HG03064 (cell line): ENCODE data around the gene CFC1.
"Not testable (repeated sequence)": the region's sequence is repeated elsewhere in the genome, so short reads cannot be mapped to it uniquely, and the experiment has no call there.

Experiments
- ATAC-seq: cut with Tn5 transposase; IDR thresholded peaks from one replicate; pipeline ENCODE4 v1.9.1; 2021; ENCODE audit warnings: low read depth; ENCODE audit not compliant: unreplicated experiment

Gene CFC1

GRCh38 chr2:130599393-130599792, at the start of gene CFC1:
Gene CFC1, minus strand, starts transcription at chr2:130599575. Its CDS starts 288 bp downstream, at chr2:130599287.
- ATAC-seq, result not testable (repeated sequence)

DNA sequence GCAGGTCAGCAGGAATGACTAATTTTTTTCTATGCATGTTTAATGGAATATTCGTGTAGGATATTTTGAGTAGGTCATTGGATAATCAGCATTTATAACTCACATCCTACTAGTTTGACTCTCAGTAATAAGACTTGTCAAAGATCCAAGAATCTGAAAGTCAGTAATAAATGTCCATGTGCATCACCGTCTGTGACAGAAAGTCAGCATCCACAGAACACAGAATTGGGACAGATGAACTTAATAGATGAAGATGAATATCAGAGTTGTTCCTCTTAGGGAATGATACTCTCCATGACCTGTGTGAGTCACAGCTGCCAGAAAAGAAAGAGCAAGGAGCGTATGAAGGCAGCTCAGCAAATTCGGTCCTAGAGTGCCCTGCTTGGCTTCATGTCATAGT, 42.3 kb upstream of the CFC1 start:
- ATAC-seq, result not testable (repeated sequence)

DNA sequence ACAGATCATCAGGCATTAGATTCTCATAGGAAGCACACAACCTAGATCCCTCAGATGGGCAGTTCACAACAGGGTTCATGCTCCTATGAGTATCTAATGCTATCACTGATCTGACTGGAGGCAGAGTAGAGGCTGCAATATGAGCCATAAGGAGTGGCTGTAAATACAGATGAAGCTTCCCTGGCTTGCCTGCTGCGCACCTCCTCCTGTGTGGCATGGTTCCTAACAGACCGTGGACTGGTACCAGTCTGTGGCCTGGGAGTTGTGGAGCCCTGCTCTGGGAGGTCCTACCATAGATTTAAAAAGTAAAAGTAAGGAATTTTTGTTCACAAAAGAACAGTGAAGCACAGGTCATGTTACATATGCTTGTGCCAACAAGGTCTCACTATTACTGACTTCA, 39.6 kb upstream of the CFC1 start:
- ATAC-seq, result not testable (repeated sequence)

DNA sequence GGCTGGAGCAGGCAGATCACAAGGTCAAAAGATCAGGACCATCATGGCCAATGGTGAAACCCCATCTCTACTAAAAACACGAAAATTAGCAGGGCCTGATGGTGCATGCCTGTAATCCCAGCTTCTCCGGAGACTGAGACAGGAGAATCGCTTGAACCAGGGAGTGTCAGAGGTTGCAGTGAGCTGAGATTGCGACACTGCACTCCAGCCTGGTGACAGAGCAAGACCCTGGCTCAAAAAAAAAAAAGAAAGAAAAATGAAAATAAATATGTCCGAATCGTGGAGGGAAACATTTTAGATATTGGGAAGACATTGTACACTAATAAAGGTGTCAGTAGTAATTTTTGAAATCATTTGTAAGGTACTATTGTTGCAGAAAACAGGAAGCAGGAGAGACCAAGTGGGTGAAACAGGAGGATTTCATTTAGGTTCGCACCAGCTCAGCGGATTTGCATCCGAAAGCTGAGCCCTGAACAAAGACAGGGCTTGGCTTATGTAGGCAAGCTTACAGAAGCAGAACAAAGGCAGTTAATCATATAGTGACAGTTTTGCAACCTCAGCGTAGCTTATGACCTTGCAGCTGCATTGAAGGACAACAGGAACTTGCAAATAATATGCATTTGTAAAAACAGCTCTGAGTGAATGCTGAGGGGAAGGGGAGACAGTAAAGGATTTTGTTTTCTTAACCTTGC, 29.6 kb upstream of the CFC1 start:
- ATAC-seq, result not testable (repeated sequence)

GRCh38 chr2:130611140-130611539, 11.8 kb upstream of the CFC1 start, which contains the start of gene POTEJ:
Gene POTEJ, plus strand, starts transcription at chr2:130611440. Its CDS starts 93 bp downstream, at chr2:130611533.
- ATAC-seq, result not testable (repeated sequence)

DNA sequence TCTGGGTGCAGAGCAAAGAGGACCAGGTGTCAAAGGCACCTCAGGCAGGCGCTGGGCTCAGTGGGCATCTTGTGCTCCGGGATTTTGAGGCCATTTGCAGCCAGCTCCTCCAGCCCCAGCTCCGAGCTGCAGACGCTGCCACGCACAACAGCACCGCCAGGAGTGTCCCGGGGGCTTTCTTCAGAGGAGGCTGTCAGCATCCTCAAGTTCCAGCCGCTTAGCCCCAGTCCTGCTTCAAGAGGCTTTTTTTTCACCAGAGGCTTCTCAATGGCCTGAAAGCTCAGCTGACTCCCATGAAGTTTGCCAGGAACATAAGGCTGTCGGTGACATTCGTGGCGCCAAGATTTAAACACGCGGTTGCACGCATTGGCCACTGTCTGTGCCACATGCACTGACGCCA, 11.1 kb upstream of the CFC1 start:
- ATAC-seq, result not testable (repeated sequence)

DNA sequence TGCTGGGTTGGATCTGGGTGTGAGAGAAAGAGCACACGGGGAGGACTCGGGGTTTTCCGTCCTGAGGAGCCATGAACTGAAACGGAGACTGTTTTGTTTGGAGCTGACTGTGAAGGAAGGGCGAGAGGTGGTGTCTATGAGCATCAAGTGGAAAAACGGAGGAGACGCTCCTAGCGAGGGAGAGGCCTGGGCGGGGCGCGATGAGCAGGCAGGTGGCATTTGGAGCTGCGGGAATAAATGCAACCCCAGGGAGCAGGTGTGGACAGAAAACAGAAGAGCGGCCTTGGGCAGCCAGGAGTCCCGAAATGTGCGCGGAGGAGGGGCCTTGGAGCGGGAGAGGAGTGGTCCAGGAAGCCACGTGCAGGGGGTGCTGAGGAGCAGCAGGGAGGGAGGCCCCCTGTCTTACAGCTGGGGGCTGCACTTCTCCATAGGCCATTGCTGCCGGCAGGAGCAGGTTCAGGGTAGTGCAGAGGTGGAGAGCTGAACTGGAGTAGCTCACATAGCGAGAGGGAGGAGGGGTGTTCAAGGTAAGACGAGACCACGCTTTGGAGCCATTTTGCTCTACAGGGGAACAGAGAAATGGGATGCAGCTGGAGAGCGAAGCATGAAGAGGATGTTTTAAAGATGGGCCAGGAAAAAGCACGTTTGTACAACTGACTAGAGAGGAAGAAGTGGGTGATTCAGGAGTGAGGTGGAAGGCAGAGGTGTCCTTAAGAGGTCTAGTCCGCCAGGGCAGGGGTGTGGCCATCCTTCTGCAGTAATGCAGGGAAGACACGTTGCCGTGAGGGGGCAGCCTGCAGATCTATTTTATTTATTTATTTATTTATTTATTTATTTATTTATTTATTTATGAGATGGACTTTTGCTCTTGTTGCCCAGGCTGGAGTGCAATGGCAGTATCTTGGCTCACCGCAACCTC, 9.9 kb upstream of the CFC1 start:
- not testable (repeated sequence) for ATAC-seq

DNA sequence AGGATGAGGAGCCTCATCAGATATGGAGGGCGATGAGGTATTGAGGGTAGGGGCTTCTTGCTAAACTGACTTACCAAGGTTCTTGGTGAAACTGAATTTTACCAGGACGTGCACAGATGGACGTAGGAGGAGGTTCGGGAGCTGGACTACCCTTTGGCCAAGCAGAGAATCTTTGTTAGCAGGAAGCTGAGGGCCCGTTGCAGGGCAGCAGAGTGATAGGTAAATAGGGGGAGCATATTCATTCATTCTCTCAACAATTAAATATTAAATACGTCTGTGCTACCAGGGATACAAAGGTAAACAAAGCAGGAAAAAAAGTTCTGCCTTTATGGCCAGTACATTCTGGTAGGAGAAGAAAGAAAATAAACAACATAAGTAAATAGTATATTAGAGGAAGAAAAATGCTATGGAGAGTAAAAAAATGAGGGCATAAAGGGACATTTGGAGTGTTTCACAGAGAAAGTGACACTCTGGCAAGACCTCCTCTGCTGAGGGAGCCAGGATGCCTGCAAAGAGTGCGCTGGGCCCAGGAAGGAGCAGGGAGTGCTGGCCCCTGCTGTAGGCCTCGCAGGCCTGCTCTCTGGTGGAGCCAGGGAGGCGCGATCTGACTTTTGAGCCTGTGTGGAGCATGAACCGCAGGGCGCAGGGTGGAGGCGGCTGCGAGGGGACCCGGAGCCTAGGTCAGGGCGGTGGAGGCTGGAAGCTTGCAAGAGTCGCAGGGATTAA, 9.1 kb upstream of the CFC1 start:
- ATAC-seq, result not testable (repeated sequence)

GRCh38 chr2:130601648-130602302, 2.4 kb upstream of the CFC1 start:
- ATAC-seq, result not testable (repeated sequence)

- ATAC-seq, result not testable (repeated sequence)
These were observed 551 bp upstream of the CFC1 start for GRCh38 chr2:130599926-130600325.

GRCh38 chr2:130598463-130598862, 912 bp downstream of the CFC1 start:
- not testable (repeated sequence) for ATAC-seq

GRCh38 chr2:130597994-130598393, 1.4 kb downstream of the CFC1 start:
- not testable (repeated sequence) for ATAC-seq

- not testable (repeated sequence) for ATAC-seq
These were observed 2.6 kb downstream of the CFC1 start for GRCh38 chr2:130596757-130597156.

DNA sequence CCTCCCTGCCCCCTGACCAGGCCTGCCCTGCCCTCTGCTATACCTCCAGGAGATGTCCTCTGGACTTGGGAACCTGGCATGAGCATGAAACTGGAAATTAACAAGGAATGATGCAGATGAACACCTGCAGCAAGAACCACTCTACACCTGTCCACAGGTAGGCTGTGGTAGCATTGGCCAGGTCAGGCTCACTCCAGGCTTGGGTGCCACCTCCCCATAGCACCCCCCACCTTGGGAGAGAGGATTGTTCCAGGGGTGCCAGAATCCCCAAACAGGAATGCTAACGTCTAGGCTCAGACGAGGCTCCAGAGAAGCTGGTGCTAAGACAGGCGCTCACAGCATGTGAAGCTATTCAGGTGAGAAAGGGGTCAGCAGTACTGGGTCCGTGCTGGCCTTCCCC, 5.4 kb downstream of the CFC1 start:
- ATAC-seq, result not testable (repeated sequence)

- ATAC-seq, result not testable (repeated sequence)
These were observed 6.5 kb downstream of the CFC1 start for GRCh38 chr2:130592791-130593414.

- ATAC-seq, result not testable (repeated sequence)
These were observed 8.5 kb downstream of the CFC1 start for GRCh38 chr2:130590842-130591359.

GRCh38 chr2:130590170-130590841, 9.1 kb downstream of the CFC1 start:
- not testable (repeated sequence) for ATAC-seq

- not testable (repeated sequence) for ATAC-seq
These were observed 10.5 kb downstream of the CFC1 start for GRCh38 chr2:130588688-130589458.
